ENCODE results near the gene TRIM34. TPM values are rescaled to one million over a fixed set of nuclear protein-coding genes. Genes with fewer than 3 reads are reported as not detected.
"Not testable (repeated sequence)": the region's sequence is repeated elsewhere in the genome, so short reads cannot be mapped to it uniquely, and the experiment has no call there.

The TRIM34 gene
- total RNA-seq, 1 donor from 2014 or later: 9.7 TPM

DNA sequence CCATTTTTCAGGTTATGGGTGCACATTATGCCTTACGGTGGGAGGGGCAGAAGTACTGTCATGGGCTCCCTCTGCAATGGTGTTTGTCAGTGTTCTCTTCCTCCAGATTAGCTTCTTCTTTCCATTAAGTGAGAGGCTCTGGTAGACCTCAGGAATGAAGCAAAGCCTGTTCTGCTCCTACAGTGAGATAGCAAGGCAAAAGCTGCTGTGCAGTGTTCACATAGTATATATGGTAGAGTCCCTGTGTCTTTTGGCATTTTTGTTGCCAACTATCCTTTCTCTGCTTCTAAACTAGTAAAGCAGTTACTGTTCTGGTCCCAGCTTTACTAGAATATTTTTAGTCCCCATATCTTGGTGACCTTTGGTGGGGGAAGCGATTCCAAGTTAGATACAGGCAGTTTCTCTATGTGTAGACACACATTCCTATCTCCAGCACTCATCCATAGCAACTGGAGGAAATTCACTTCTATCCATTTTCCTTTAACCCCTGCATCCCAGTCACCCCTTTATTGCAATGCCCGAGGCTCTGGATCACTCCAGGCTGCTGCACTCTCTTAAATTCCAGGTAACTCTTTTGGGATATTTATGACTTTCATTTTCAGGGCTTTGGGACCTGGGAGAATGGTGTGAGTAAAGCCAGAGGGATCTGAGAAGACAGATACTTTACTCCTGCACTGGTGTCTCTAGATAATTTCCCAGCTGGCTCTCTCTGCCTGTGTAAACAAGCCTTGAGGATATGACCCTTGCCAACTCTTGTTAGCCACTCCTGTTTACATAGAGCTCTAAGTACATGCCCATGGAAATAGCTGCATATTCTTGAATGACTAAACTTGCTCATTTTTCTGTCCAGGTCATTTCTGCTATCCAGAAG is 3.9 kb upstream of the TRIM34 start:
- intact Hi-C loops (cut with micrococcal nuclease): loop anchor here (10.0 kb wide), 2 partner anchors 994 to 1064 kb away; partner anchors contain the start of genes MRPL17, TAF10 and TPP1

- intact Hi-C loops (cut with micrococcal nuclease): loop anchor here (10.0 kb wide), 2 partner anchors 993 to 1063 kb away; partner anchors contain the start of genes MRPL17, TAF10 and TPP1
Observed at GRCh38 chr11:5621580-5621979, 3.2 kb upstream of the TRIM34 start.

- intact Hi-C loops (cut with micrococcal nuclease): loop anchor here (10.0 kb wide), 2 partner anchors 992 to 1062 kb away; partner anchors contain the start of genes MRPL17, TAF10 and TPP1
Observed at GRCh38 chr11:5622802-5623201, 2.0 kb upstream of the TRIM34 start.

DNA sequence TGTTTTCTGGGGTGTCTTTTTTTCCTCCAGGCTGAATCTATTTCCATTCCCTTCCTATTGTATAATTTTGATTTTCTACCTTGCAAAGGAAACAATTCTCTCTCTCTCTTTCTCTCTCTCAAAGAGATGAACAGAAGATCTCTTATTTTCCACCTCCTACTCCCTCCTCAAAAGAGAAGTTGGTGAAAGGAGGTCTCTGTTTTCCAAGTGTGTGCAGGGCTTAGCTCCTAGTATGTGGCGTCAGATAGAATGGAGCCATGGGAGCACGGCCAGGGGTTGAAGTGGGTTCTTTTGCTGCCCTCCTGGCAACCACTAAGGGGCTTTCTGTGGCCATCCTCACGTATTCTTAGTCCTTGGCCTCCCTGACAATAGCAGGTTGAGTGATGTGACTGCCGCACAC is 480 bp downstream of the TRIM34 start:
- intact Hi-C loops (cut with micrococcal nuclease): loop anchor here (1.0 to 10.0 kb wide), 3 partner anchors 856 to 1060 kb away; partner anchors contain the start of genes ARFIP2, MRPL17, TAF10 and TIMM10B

DNA sequence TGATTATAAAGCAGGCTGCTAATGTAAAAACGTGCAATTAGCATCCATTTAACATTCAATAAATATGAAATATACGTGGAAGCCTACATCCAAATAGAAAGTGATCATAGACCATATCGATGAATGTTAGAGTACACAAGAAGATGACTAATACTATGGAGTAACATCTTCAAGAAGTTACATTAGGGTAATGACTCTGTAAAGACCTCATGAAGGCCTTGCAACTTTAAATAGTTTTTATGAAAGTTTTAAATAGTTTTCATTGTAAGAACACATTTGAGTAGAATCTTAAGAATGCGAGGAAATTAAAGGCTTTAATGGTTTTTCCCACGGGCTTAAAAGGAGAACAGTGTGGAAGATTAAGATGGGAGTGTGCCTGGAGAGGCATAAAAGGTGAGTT is 1.4 kb downstream of the TRIM34 start:
- intact Hi-C loops (cut with micrococcal nuclease): loop anchor here (2.0 to 10.0 kb wide), 3 partner anchors 989 to 1059 kb away; partner anchors contain the start of genes MRPL17, TAF10, TPP1 and TRIM68

DNA sequence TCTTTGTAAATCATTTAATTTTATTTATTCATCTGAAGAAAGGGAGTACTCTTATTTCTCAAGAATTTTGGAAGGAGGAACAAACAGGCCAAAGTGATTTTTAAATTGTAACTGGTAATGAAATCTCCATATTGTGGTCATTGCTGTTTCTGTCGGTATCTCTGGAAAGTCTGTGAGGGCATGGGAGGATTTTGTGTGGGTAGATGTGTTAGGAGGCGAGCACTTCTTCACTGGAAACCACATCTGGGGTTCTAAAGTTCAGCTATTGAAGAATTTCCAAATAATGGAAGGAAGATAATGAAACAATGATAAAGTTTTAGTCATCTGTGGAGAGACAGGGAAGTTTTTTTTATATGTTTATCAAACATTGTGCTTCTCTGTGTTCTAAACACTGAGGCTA is 6.6 kb downstream of the TRIM34 start:
- intact Hi-C loops (cut with micrococcal nuclease): no loop called here

DNA sequence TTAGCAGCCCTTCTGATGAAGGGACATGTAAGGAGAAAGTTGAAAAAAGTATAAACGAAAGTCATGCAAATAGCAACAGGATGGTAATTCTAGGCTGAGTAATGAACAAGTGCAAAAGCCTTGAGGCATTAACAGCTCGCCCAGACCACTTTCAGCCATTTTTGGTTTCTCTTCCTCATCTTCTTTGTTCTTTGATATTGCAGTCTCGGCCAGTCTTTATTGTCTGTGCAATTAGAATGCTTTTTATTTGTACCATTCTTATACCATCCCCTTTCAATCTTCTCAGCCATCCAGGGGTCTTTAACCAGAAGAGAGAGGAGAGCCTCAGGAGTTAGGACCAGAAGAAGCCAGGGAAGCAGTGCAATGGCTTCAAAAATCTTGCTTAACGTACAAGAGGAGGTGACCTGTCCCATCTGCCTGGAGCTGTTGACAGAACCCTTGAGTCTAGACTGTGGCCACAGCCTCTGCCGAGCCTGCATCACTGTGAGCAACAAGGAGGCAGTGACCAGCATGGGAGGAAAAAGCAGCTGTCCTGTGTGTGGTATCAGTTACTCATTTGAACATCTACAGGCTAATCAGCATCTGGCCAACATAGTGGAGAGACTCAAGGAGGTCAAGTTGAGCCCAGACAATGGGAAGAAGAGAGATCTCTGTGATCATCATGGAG is 7.3 kb downstream of the TRIM34 start:
- intact Hi-C loops (cut with micrococcal nuclease): no loop called here

GRCh38 chr11:5639953-5640352 is 15.2 kb downstream of the TRIM34 start:
- intact Hi-C loops (cut with micrococcal nuclease): loop anchor here (5.0 kb wide), 1 partner anchor 52 kb away; no protein-coding TSS in a partner anchor

- intact Hi-C loops (cut with micrococcal nuclease): loop anchor here (5.0 kb wide), 1 partner anchor 49 kb away; no protein-coding TSS in a partner anchor
Observed at GRCh38 chr11:5643585-5643984, 18.8 kb downstream of the TRIM34 start.

DNA sequence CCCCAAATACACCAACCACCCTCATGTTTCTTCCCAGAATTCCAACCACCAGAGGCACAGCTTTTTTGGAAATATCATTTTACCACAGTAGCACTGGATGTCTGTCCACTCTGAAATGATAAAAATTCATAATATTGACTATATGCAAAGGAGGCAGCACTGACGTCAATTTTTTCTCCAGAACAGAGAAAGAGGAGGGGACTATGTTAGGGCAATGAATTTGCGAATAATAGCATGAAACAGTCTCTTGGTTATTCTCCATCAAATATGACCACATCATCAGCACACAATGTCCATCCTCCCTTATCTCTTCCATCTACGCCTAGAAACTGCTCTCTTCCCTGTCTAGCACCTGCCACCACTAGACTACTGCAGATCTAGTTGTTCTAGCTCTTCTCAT is 21.3 kb downstream of the TRIM34 start:
- intact Hi-C loops (cut with micrococcal nuclease): no loop called here

GRCh38 chr11:5655474-5655873 is 30.7 kb downstream of the TRIM34 start:
- intact Hi-C loops (cut with micrococcal nuclease): no loop called here

GRCh38 chr11:5656956-5657355 is 32.2 kb downstream of the TRIM34 start:
- intact Hi-C loops (cut with micrococcal nuclease): not testable (repeated sequence)

GRCh38 chr11:5658318-5658717 is 33.5 kb downstream of the TRIM34 start:
- intact Hi-C loops (cut with micrococcal nuclease): no loop called here

GRCh38 chr11:5663511-5663910 is 38.7 kb downstream of the TRIM34 start:
- intact Hi-C loops (cut with micrococcal nuclease): no loop called here

GRCh38 chr11:5665051-5665570 is 40.3 kb downstream of the TRIM34 start:
- intact Hi-C loops (cut with micrococcal nuclease): no loop called here

GRCh38 chr11:5665746-5666401 is 41.1 kb downstream of the TRIM34 start:
- intact Hi-C loops (cut with micrococcal nuclease): no loop called here

DNA sequence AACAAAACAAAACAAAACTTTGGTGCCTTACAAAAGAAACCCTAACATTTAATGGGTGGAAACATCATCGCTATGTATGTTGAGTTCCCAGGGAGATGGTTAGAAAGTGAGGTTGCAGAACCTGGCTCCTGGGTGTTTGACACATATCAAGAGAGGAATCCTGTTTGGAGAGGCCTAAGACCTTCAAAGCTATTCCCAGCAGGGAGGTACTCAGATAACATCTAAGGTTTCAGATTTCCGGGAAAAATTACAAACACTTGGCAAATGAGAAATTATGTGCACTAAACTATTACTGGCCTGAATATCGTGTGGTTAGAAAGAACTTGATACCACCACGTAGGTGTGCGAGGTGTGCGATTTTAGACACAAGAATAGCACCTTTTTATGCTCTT is 41.6 kb downstream of the TRIM34 start:
- intact Hi-C loops (cut with micrococcal nuclease): no loop called here

- intact Hi-C loops (cut with micrococcal nuclease): no loop called here
Observed at GRCh38 chr11:5671831-5672230, 47.0 kb downstream of the TRIM34 start.

GRCh38 chr11:5674391-5674790 is 49.6 kb downstream of the TRIM34 start:
- intact Hi-C loops (cut with micrococcal nuclease): no loop called here

DNA sequence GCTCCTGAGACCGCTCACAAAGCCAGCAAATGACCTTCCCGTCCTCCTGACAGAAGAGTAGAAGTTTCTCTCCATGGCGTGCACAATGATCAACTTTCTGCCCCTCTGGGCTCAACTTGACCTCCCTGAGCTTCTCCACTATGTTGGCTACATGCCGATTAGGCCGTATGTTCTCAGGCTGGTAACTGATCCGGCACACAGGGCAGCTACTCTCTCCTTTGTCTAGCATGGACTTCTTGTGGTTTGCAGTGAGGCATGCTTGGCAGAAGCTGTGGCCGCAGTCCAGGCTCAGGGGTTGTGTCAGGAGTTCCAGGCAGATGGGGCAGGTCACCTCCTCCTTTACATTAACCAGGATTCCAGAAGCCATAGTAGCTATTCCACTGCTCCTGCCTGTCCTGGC is 55.0 kb downstream of the TRIM34 start:
- intact Hi-C loops (cut with micrococcal nuclease): no loop called here

GRCh38 chr11:5682890-5683441 is 58.2 kb downstream of the TRIM34 start:
- intact Hi-C loops (cut with micrococcal nuclease): not testable (repeated sequence)

All from T-helper 1 cell treated with Interleukin-12 subunit alpha and Interleukin-12 subunit beta and Interleukin-4 antibody, amounts not matched to agents 30 ng/mL and 1 ng/mL, for 36 hours (primary cell).